HG03039 (cell line): ENCODE measurements around the gene VPS11.
"Not testable (repeated sequence)": the region's sequence is repeated elsewhere in the genome, so short reads cannot be mapped to it uniquely, and the experiment has no call there.

Experiments used
- ATAC-seq: cut with Tn5 transposase; IDR thresholded peaks from one replicate; pipeline ENCODE4 v1.9.1; 2021; ENCODE audit warnings: mild to moderate bottlenecking, moderate library complexity; ENCODE audit not compliant: unreplicated experiment

VPS11 gene

DNA sequence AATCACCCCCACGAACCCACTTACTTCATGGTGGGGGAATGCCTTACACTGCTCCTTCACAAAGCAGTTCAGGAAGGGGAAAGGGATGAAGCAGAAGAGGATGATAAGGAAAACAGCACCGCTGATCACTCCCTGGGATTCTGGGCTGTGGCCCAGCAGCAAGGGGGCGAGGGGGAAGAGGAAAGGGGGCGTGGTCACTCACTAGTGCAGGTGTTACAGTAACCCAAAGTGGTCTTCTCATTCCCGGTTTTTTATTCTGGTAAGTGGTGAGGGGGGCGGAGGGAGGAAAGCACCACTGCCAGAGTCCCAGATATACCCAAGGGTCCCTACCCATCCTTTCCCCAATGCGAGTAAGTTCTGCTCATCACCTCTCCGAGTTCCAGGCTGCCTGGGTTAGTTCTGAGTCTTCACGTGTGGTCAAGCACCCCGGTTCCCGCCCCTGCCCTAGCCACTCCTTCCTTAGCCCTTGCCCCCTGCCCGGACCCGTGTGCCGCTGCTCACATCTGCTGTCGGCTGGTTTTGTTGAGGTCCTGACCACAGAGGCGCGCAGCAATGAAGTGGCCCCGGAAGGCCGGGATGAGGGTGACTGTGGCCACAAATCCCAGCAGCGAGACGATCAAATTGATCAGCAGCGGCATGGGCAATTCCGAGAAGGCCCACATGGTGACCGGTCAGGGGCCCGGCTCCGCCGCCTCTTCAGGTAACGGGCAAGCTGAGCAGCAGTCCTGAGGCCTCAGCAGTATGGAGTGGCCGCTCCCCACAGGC is 33.6 kb downstream of the VPS11 start:
- peak; percentile 2 for ATAC-seq

DNA sequence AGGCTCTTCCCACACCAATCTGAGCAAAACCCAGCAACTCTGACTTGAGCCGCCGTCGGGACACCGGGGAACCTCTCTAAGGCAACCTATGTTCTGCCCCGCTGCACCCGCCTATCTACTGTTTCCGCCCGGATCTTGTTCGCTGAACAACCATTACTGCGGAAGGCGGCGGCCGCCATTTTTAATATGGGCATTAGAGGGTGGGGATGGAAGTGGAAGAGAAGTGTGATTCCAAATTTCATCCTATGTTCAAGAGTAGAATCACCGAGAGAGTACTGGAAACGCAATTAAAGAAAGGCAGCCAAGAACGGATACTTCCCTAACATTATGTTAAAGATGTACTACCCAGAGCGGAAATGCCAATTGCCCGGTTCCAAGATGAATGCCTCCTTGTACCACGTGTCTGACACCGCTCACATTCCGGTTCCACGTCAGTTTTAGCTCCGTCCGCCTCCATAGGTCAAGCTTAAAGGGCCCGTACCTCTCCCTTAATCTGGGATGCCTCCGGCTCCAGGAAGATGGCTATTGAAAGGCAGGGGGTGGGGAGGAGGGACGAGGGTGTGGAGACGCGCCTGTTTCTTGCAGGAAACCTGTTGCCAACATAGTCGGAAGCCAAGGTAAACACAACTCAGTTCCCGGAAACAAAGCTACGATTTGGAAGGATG is 34.3 kb downstream of the VPS11 start, which contains the start of gene DPAGT1:
Gene DPAGT1 (minus strand): TSS at position 95 of the 665 bp plus-strand sequence. CDS start 198 bp downstream, outside the sequence.
- ATAC-seq, result peak; percentile 64

DNA sequence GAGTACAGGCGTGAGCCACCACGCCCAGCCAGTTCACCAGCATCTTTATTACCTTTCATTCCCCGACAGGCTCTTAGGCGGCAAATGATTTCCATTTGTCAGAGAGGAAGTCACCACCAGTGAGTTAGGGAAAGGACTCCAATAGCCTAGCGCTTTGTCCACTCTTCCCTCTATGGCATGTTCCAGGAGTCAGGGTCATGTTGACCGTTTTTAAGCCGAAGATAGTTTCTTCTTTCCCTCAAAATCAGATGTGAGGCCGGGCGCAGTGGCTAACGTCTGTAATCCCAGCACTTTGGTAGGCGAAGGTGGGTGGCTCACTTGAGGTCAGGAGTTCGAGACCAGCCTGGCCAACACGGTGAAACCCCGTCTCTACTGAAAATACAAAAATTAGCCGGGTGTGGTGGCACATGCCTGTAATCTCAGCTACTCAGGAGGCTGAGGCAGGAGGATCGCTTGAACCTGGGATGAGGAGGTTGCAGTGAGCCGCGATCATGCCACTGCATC is 35.6 kb downstream of the VPS11 start:
- not testable (repeated sequence) for ATAC-seq

DNA sequence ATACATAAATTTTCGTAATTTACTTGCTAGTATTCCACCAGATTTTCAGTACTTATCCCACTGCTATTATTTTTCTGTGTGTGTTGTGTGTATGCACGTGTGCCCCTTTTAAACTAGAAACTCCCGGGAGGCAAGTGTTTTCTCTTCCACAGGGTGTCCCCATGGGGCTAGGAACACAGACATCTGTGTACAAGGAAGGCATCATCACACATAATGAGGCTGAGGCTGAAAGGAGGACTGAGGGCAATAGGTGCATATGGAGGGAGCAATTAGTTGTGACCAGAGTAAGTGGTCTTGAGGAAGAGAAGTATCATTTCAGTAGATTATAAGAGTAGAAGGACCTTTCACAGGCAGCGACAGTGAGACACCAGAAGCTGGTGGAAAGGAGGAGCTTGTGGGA is 36.2 kb downstream of the VPS11 start:
- no peak for ATAC-seq

DNA sequence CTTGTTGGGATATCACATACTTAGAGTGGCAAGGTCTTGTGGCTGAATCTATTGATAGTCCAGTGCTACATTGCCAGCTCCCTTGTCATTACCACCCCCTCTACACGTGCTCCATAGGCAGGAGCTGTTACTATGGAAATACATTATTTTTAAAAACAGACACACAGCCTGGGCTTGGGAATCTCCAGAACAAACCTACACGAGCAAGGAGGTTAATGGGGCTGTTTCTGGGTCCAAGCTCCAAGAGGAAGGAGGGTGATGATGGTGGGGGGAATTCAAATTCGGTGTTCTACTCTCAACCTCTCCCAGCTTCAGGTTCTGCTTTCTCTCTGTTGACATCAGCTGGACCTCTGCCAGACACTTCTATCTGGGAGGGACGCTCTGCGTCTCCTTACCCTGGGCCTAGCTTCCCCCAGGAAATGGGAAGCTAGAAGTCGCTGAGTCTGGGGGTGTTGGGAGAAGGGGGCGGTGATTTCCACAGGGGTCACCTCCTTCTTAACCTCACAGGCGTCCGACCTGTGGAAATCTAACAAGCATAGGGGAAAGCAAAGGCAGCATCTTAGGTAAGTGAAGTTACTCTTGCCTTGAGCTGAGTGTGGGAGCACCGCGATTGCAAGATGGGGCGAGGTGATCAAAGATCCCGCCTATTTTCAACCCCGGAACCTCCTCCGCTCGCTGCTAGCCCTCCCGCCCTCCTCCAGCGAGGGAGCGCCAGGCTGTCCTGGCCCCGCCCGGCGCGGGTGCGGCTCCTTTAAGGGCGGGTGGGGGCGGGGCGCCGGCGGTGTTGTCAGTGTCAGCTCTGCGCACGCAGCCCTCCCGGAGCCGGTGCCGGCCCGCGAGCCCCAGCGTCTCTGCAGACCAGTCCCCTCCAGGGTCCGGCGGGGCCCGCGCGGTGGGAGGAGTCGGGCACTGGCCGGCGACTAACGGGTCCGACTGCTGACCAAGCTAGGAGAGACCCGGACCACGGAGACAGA is 39.2 kb downstream of the VPS11 start, which contains the start of gene C2CD2L:
Gene C2CD2L (plus strand): TSS at position 781 of the 974 bp plus-strand sequence. CDS start 398 bp downstream, outside the sequence.
- peak; percentile 70 for ATAC-seq

DNA sequence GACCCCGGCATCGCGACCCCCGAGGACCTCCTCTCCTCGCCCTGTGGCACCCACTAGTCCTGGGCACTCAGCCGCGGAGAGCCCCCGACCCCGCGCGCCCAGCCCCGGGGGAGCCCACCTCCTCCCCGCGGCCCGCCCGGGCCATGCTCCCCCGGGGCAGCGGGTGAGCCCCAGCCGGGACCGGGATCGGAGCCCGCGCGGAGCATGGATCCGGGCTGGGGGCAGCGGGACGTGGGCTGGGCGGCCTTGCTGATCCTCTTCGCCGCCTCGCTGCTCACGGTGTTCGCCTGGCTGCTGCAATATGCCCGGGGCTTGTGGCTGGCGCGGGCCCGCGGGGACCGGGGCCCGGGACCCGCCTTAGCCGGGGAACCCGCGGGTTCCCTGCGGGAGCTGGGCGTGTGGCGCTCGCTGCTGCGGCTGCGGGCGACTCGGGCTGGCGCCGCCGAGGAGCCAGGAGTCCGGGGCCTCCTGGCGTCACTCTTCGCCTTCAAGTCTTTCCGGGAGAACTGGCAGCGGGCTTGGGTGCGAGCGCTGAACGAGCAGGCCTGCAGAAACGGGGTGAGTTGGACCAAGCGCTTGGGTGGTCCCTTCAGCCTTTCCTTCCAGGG is 40.0 kb downstream of the VPS11 start:
- ATAC-seq, result peak; percentile 18

DNA sequence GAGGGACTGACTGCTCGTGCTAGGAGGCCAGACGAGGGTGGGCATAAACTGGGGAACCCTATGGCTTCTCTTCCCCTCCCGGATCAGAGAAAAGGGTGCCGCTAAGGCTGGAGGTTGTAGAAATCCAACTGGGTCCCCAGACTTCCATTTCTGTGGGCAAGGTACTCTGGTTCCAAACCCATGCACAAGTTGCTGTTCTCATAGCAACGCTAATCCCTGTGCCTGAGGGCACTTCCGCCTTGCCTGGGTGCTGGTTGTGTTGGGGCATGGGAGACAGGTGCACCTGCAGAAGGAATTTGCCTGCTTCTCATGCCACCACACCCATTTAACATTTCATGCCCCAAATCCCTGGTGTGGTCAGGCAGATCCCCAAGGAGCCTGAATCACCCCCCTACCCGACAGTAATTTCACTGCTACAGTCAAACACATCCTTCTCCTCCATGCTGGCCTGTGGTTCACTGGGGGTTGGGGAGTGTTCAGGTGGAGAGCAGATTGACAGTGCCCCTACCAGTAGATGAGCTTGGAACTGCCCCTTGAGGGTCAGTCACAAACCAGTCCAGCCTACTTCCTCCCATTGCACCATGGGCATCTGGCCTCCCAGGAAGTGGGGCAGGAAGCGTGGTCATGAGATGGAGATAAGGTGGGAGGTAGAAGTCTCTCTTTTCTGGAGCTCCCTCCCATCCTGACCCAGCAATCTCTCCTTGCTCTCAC is 40.7 kb downstream of the VPS11 start:
- no peak for ATAC-seq

DNA sequence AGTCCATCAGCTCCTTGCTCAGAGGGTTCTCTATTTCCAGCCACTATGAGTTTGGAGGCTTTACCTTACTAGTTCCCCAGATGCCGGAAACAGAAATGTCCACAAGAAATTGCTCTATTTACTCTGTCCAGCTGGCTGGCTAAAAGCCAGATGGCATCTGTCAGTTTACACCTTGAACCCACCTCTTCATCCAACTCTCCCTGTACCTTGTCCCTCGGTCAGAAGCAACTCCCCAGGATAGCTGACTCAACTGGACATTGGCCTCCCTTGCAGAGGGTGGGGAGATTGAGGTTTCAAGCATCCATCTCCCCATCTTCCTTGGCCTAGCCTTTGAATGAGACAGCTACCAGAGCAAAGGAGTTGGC is 41.2 kb downstream of the VPS11 start:
- no peak for ATAC-seq

DNA sequence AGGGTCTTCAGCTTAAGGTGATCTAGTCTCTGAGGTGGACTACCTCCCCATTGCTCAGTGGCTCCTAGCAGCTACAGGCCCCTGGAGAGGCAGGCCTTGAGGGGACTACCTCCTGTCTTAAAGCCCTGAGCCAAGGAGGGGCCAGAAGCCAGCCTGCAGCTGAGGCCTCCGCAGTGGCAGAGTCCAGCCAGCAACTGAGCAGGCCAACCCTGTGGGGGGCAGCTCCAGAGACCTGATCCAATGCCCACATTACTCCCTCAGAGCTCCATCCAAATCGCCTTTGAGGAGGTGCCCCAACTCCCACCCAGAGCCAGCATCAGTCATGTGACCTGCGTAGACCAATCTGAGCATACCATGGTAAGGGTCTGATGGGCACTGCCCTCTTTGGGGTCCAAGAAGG is 42.2 kb downstream of the VPS11 start:
- ATAC-seq, result no peak

DNA sequence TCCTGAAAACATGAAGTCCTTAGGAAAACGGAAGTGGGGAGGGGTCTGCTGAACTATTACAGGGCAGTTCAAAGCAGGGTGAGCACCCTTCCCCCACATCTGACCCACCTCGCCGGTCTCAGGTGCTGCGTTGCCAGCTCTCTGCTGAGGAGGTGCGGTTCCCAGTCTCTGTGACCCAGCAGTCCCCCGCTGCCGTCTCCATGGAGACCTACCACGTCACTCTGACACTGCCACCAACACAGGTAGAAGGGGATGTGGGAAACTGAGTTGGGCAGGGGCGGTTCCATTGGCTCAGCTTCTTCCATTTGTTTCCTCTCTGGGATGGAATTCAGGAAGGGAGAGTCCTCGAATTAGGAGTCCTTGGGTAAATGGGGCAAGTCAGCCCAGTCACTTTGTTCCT is 42.8 kb downstream of the VPS11 start:
- no peak for ATAC-seq

DNA sequence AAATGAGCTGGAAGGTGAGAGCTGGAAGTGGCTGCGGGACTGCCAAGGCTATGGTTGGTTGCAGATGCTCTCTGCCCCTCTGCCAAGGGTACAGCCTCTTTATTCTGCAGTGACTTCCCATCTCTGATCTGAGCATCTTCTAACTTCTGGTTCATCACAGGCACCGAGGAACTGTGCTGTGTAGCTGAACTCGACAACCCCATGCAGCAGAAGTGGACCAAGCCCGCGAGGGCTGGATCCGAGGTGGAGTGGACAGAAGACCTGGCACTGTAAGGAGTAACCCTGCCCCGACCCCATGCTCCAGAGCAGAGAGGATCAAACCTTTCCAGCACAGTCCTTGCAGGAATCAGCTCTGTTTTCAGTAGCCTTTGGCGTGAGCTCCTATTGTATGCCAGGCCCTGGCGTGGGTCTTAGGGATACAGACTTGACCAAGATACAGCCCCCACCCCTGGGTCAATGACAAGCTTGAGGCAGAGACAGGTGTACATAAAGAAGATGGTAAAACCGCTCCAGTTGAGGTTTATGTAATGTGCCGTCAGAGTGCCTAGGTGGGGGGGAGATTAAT is 43.8 kb downstream of the VPS11 start:
- no peak for ATAC-seq

DNA sequence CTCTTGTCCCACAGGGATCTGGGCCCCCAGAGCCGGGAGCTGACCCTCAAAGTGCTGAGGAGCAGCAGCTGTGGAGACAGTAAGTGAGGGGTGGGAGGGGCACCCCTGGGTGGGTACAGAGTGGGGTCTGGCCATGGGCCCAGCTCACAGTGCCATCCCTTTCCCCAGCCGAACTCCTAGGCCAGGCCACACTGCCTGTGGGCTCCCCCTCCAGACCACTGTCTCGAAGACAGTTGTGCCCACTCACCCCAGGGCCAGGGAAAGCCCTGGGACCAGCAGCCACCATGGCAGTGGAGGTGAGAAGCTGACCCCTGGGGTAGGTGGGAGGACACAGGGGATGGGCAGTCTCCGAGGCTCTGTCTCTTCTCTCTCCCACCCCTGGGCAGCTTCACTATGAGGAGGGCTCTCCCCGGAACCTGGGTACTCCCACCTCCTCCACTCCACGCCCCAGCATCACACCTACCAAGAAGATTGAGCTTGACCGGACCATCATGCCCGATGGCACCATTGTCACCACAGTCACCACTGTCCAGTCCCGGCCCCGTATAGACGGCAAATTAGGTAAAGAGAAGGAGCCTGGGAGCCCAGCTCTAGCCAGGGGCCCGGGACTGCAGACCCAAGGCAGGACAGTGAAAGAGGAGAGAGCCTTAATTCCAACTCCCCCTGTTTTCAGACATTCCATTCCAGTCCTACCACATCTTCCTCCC is 44.8 kb downstream of the VPS11 start:
- ATAC-seq, result no peak

DNA sequence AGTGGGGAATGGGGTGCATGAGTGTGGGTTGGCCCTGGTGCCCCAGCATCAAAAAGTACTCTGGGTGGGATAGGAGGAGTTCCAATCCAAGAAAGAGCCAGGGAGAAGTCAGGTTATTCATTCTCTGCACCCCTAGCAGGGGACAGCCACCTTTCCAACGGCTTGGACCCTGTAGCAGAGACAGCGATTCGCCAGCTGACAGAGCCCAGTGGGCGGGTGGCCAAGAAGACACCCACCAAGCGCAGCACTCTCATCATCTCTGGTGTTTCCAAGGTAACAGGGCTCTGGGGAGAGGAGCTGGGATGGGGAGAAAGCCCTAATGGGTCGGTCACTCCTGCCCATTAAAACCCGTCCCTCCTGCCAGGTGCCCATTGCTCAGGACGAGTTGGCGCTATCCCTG is 46.1 kb downstream of the VPS11 start:
- ATAC-seq, result no peak

DNA sequence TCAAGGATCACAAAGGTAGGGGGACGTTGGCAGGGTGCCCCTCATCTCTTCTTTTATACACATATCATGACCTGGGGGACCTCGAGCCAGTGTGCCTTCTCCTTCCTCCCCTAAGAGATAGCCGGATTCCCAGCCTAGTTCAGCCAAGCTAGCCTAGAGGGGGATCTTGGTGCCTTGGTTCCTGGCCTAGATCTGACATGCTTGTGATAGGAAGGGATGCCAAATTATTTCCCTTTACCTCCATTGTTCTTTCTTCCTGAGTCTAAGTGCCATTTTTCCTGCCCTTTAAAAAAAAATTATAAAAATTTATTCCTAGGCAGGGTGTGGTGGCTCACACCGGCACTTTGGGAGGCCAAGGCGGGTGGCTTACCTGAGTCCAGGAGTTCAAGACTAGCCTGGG is 46.7 kb downstream of the VPS11 start:
- ATAC-seq, result no peak

DNA sequence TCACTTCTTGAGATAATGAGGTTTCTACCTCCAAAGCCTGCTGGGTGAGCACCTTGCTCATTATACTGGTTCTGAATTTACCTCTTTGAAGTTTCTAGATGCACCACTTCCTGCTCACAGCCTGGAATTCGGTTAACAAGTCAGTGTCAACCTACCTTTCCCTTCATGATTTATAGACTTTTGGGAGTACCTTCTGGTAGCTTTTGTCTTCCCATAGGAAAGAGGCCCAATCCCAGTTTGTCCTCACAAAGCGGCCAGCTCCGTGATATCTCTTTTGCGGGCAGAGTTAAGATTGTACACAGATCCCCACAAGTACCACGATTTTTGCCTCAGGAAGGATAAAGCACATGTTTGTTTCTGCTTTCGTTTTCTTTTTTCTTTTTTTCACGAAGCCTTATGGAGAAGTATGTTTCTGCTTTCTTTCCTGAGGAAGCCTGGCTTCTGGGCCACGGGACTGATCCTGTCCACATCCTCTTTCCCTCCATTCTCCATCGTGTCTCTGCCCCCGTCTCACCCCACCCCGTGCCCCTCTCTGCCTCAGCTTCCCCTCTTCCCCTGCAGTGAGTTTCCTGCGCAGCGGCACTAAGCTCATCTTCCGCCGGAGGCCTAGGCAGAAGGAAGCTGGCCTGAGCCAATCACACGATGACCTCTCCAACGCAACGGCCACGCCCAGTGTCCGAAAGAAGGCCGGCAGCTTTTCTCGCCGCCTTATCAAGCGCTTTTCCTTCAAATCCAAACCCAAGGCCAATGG is 48.0 kb downstream of the VPS11 start:
- ATAC-seq, result no peak

DNA sequence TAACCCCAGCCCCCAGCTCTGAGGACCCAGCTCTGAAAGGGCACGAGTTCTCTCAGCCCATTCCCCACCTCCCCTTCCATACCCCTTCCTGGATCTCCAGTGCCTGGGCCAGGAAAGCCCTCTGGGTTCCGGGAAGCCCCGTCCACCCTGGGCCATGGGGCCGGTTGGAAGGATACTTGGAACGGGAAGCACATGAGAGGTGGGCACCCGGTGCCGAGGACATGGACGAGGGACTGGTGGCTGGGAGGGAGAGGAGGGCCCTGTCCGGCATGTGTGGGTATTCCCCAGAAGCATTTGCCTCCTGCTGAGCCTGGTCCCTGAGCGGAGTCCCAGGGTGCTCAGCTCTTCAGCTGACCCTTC is 48.6 kb downstream of the VPS11 start:
- no peak for ATAC-seq

DNA sequence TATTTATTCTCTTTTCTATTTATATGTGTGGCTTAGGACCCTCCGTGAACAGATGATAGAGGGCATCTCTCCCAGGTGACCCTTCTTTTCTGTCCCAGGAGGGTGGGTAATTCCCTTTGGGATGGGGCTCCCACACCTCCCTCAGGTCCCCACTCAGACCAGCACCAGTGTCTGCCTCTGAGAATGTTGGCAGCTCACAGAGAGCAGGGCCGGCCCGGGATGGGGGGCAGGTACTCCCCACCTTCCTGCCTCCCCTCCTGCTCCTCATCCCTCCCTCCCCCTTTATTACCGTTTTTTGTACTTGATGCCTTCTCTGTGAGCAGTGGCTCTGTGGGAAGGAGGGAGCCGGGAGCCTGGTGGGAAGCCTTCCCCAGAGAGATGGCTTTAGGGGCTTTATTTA is 49.0 kb downstream of the VPS11 start:
- no peak for ATAC-seq

DNA sequence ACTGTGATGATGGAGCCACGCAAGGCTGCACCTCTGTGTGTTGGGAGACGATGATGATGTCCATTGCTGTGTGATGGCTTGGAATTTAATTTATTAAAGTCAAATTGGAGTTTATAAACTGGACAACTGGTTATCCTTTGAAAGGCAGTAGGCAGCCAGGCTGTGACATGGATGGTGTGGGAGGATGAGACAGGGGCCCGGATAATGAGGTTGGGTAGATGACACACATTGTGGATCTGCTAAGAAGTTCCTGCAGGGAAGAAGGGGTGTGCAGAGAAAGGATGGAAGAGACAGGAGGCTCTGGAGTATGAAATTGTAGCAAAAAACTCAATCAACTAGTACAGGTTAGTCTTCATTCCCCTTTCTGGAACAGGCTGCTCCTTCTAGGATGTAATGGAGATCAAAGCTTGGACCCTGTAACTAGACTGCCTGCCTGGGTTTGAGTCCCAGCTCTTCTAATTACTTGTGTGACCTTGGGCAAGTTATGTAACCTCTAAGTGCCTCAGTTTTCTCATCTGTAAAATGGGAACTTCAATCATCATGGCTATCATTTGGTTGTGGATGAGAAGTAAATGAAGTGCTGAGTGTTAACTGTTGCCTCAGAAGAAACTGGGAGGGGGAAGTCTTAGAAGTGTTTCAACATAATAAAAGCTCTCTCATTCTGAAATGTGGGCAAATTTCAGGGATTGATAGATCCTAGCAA is 49.5 kb downstream of the VPS11 start:
- no peak for ATAC-seq
